ENCODE data around the gene BST1. TPM values are rescaled to one million over a fixed set of nuclear protein-coding genes. Genes with fewer than 3 reads are reported as not detected.

BST1 gene
- total RNA-seq, 3 donors from 2014 or later (not counting 1 experiment from before 2014, with no cell fraction given) = 1.8 to 6.4 (median 2.2) TPM

- WGBS (ENCODE audit: insufficient coverage) = 100% methylated on average over 4 of the region's 5 CpGs
- ATAC-seq (no peak), DNase-seq (no peak)
- H3K4me1 ChIP-seq (ENCODE audit: control insufficient read depth, insufficient read depth, low read length) = peaks cover 9% of the 10 kb centered on the region
- H3K4me3 ChIP-seq (ENCODE audit: low read length) = no peak overlapping the region
- no peak for TF ChIP-seq CTCF (IDR thresholded peaks at IDR 0.05)
- H3K36me3 ChIP-seq (ENCODE audit: control insufficient read depth, insufficient read depth, low read length) = no peaks in the 10 kb centered on the region
- intact Hi-C loops (cut with micrococcal nuclease) = loop anchor here (10.0 kb wide), 1 partner anchor 185 kb away; no protein-coding TSS in a partner anchor
- H3K9me3 ChIP-seq (ENCODE audit: control insufficient read depth, insufficient read depth, low read length) = no peaks in the 10 kb centered on the region
- no peaks in the 10 kb centered on the region for H3K27me3 ChIP-seq (ENCODE audit: control insufficient read depth, insufficient read depth, low read length)
- Mint-ChIP-seq H3K27me3 (ENCODE audit: low read depth in 2 of 2) (no peaks in the 10 kb centered on the region), H3K4me3 (no peak overlapping the region), H3K9me3 (no peaks in the 10 kb centered on the region), H3K4me1 (peaks cover 5 to 9% of the 10 kb centered on the region in 2 donors), H3K36me3 (no peaks in the 10 kb centered on the region), H3K27ac (peak overlapping the region in 1 of 2 donors; percentile 11)
- H3K27ac ChIP-seq (ENCODE audit: low read length) = no peak overlapping the region
Measured at GRCh38 chr4:15659768-15660570, 42.9 kb upstream of the BST1 start.

GRCh38 chr4:15665753-15666365 is 37.0 kb upstream of the BST1 start:
- intact Hi-C loops (cut with micrococcal nuclease) = no loop called here
- no peak overlapping the region for H3K4me3 Mint-ChIP-seq
- H3K4me1 Mint-ChIP-seq = peaks cover 15 to 17% of the 10 kb centered on the region in 2 donors
- Histone ChIP-seq H3K36me3 (ENCODE audit: control insufficient read depth, insufficient read depth, low read length) (no peaks in the 10 kb centered on the region), H3K27ac (ENCODE audit: low read length) (peak overlapping the region; percentile 15), H3K27me3 (ENCODE audit: control insufficient read depth, insufficient read depth, low read length) (no peaks in the 10 kb centered on the region), H3K9me3 (ENCODE audit: control insufficient read depth, insufficient read depth, low read length) (no peaks in the 10 kb centered on the region), H3K4me1 (ENCODE audit: control insufficient read depth, insufficient read depth, low read length) (peaks cover 4% of the 10 kb centered on the region), H3K4me3 (ENCODE audit: low read length) (no peak overlapping the region)
- no peaks in the 10 kb centered on the region for H3K36me3 Mint-ChIP-seq
- TF ChIP-seq CTCF (IDR thresholded peaks at IDR 0.05) = no peak
- ATAC-seq (peak; percentile 31 to 79 (median 40)), DNase-seq (no peak)
- no peaks in the 10 kb centered on the region for H3K27me3 Mint-ChIP-seq (ENCODE audit: low read depth in 2 of 2)
- peak overlapping the region in 1 of 2 donors; percentile 13 for H3K27ac Mint-ChIP-seq
- WGBS (ENCODE audit: insufficient coverage) = 97% methylated on average over 2 of the region's 3 CpGs
- no peaks in the 10 kb centered on the region for H3K9me3 Mint-ChIP-seq

GRCh38 chr4:15667006-15667405 is 35.9 kb upstream of the BST1 start:
- no peak for DNase-seq
- WGBS (ENCODE audit: insufficient coverage) = 98% methylated on average over 3 of the region's 4 CpGs
- peaks cover 4% of the 10 kb centered on the region for H3K4me1 ChIP-seq (ENCODE audit: control insufficient read depth, insufficient read depth, low read length)

More at GRCh38 chr4:15667006-15667405, 35.9 kb upstream of the BST1 start:
- no peaks in the 10 kb centered on the region for H3K36me3 ChIP-seq (ENCODE audit: control insufficient read depth, insufficient read depth, low read length)
- H3K27ac ChIP-seq (ENCODE audit: low read length) = no peak overlapping the region
- H3K4me3 Mint-ChIP-seq = no peak overlapping the region
- H3K4me3 ChIP-seq (ENCODE audit: low read length) = no peak overlapping the region
- H3K27me3 ChIP-seq (ENCODE audit: control insufficient read depth, insufficient read depth, low read length) = no peaks in the 10 kb centered on the region
- no peak for ATAC-seq
- no peak overlapping the region for H3K27ac Mint-ChIP-seq
- no peak for TF ChIP-seq CTCF (IDR thresholded peaks at IDR 0.05)
- H3K4me1 Mint-ChIP-seq = peaks cover 15 to 17% of the 10 kb centered on the region in 2 donors
- H3K36me3 Mint-ChIP-seq = no peaks in the 10 kb centered on the region
- no peaks in the 10 kb centered on the region for H3K9me3 ChIP-seq (ENCODE audit: control insufficient read depth, insufficient read depth, low read length)
- H3K9me3 Mint-ChIP-seq = no peaks in the 10 kb centered on the region
- no peaks in the 10 kb centered on the region for H3K27me3 Mint-ChIP-seq (ENCODE audit: low read depth in 2 of 2)
- intact Hi-C loops (cut with micrococcal nuclease) = no loop called here
